ENCODE data around the gene SFTPB.
"Not testable (repeated sequence)": the region's sequence is repeated elsewhere in the genome, so short reads cannot be mapped to it uniquely, and the experiment has no call there.

The SFTPB gene

GRCh38 chr2:85678794-85679672 lies 11.0 kb upstream of the SFTPB start:
- H3K36me3 ChIP-seq (ENCODE audit: control insufficient read depth in 1 of 2, insufficient read depth in 2 of 2, low read length in 2 of 2): no peaks in the 10 kb centered on the region
- no peaks in the 10 kb centered on the region for H3K27me3 ChIP-seq (ENCODE audit: control insufficient read depth in 1 of 2, insufficient read depth in 2 of 2, low read length in 2 of 2)
- peaks cover 8 to 9% of the 10 kb centered on the region in 2 donors for H3K4me1 ChIP-seq (ENCODE audit: control insufficient read depth in 1 of 2, insufficient read depth in 2 of 2, low read length in 2 of 2)
- no peak overlapping the region for H3K9ac ChIP-seq (ENCODE audit: low read depth in 1 of 2, low read length in 2 of 2)
- H3K27ac ChIP-seq (ENCODE audit: low read depth, low read length): no peak overlapping the region
- H3K9me3 ChIP-seq (ENCODE audit: control insufficient read depth in 1 of 2, low read length in 2 of 2): no peaks in the 10 kb centered on the region
- peak overlapping the region in 1 of 2 donors; percentile 32 for H3K4me3 ChIP-seq (ENCODE audit: low read depth in 1 of 2, low read length in 2 of 2)

GRCh38 chr2:85678377-85678776 lies 10.4 kb upstream of the SFTPB start:
- no peak overlapping the region for H3K27ac ChIP-seq (ENCODE audit: low read depth, low read length)
- H3K36me3 ChIP-seq (ENCODE audit: control insufficient read depth in 1 of 2, insufficient read depth in 2 of 2, low read length in 2 of 2): no peaks in the 10 kb centered on the region
- no peak overlapping the region for H3K9ac ChIP-seq (ENCODE audit: low read depth in 1 of 2, low read length in 2 of 2)
- no peaks in the 10 kb centered on the region for H3K9me3 ChIP-seq (ENCODE audit: control insufficient read depth in 1 of 2, low read length in 2 of 2)
- H3K4me1 ChIP-seq (ENCODE audit: control insufficient read depth in 1 of 2, insufficient read depth in 2 of 2, low read length in 2 of 2): peaks cover 8 to 9% of the 10 kb centered on the region in 2 donors
- H3K27me3 ChIP-seq (ENCODE audit: control insufficient read depth in 1 of 2, insufficient read depth in 2 of 2, low read length in 2 of 2): no peaks in the 10 kb centered on the region
- H3K4me3 ChIP-seq (ENCODE audit: low read depth in 1 of 2, low read length in 2 of 2): no peak overlapping the region

- Histone ChIP-seq H3K4me1 (ENCODE audit: control insufficient read depth in 1 of 2, insufficient read depth in 2 of 2, low read length in 2 of 2) (peaks cover 8 to 9% of the 10 kb centered on the region in 2 donors), H3K36me3 (ENCODE audit: control insufficient read depth in 1 of 2, insufficient read depth in 2 of 2, low read length in 2 of 2) (no peaks in the 10 kb centered on the region), H3K27ac (ENCODE audit: low read depth, low read length) (no peak overlapping the region)
These were observed 8.0 kb upstream of the SFTPB start for GRCh38 chr2:85675866-85676548.

GRCh38 chr2:85675427-85675826 lies 7.4 kb upstream of the SFTPB start:
- Histone ChIP-seq H3K27ac (ENCODE audit: low read depth, low read length) (no peak overlapping the region), H3K36me3 (ENCODE audit: control insufficient read depth in 1 of 2, insufficient read depth in 2 of 2, low read length in 2 of 2) (no peaks in the 10 kb centered on the region), H3K4me1 (ENCODE audit: control insufficient read depth in 1 of 2, insufficient read depth in 2 of 2, low read length in 2 of 2) (peaks cover 8 to 9% of the 10 kb centered on the region in 2 donors), H3K9ac (ENCODE audit: low read depth in 1 of 2, low read length in 2 of 2) (no peak overlapping the region), H3K27me3 (ENCODE audit: control insufficient read depth in 1 of 2, insufficient read depth in 2 of 2, low read length in 2 of 2) (no peaks in the 10 kb centered on the region), H3K9me3 (ENCODE audit: control insufficient read depth in 1 of 2, low read length in 2 of 2) (no peaks in the 10 kb centered on the region), H3K4me3 (ENCODE audit: low read depth in 1 of 2, low read length in 2 of 2) (no peak overlapping the region)

More at GRCh38 chr2:85675866-85676548, 8.0 kb upstream of the SFTPB start:
- no peak overlapping the region for H3K9ac ChIP-seq (ENCODE audit: low read depth in 1 of 2, low read length in 2 of 2)
- H3K4me3 ChIP-seq (ENCODE audit: low read depth in 1 of 2, low read length in 2 of 2): no peak overlapping the region
- no peaks in the 10 kb centered on the region for H3K27me3 ChIP-seq (ENCODE audit: control insufficient read depth in 1 of 2, insufficient read depth in 2 of 2, low read length in 2 of 2)
- H3K9me3 ChIP-seq (ENCODE audit: control insufficient read depth in 1 of 2, low read length in 2 of 2): no peaks in the 10 kb centered on the region

GRCh38 chr2:85674417-85674816 lies 6.4 kb upstream of the SFTPB start:
- Histone ChIP-seq H3K36me3 (ENCODE audit: control insufficient read depth in 1 of 2, insufficient read depth in 2 of 2, low read length in 2 of 2) (no peaks in the 10 kb centered on the region), H3K4me3 (ENCODE audit: low read depth in 1 of 2, low read length in 2 of 2) (no peak overlapping the region), H3K4me1 (ENCODE audit: control insufficient read depth in 1 of 2, insufficient read depth in 2 of 2, low read length in 2 of 2) (peaks cover 8 to 9% of the 10 kb centered on the region in 2 donors), H3K9ac (ENCODE audit: low read depth in 1 of 2, low read length in 2 of 2) (no peak overlapping the region), H3K27me3 (ENCODE audit: control insufficient read depth in 1 of 2, insufficient read depth in 2 of 2, low read length in 2 of 2) (no peaks in the 10 kb centered on the region), H3K9me3 (ENCODE audit: control insufficient read depth in 1 of 2, low read length in 2 of 2) (no peaks in the 10 kb centered on the region), H3K27ac (ENCODE audit: low read depth, low read length) (no peak overlapping the region)

GRCh38 chr2:85673716-85674375 lies 5.8 kb upstream of the SFTPB start:
- Histone ChIP-seq H3K27me3 (ENCODE audit: control insufficient read depth in 1 of 2, insufficient read depth in 2 of 2, low read length in 2 of 2) (no peaks in the 10 kb centered on the region), H3K4me1 (ENCODE audit: control insufficient read depth in 1 of 2, insufficient read depth in 2 of 2, low read length in 2 of 2) (peaks cover 3 to 6% of the 10 kb centered on the region in 2 donors), H3K27ac (ENCODE audit: low read depth, low read length) (no peak overlapping the region), H3K9ac (ENCODE audit: low read depth in 1 of 2, low read length in 2 of 2) (no peak overlapping the region), H3K4me3 (ENCODE audit: low read depth in 1 of 2, low read length in 2 of 2) (no peak overlapping the region), H3K9me3 (ENCODE audit: control insufficient read depth in 1 of 2, low read length in 2 of 2) (no peaks in the 10 kb centered on the region), H3K36me3 (ENCODE audit: control insufficient read depth in 1 of 2, insufficient read depth in 2 of 2, low read length in 2 of 2) (no peaks in the 10 kb centered on the region)

GRCh38 chr2:85672456-85672855 lies 4.5 kb upstream of the SFTPB start:
- Histone ChIP-seq H3K9ac (ENCODE audit: low read depth in 1 of 2, low read length in 2 of 2) (no peak overlapping the region), H3K27ac (ENCODE audit: low read depth, low read length) (no peak overlapping the region), H3K9me3 (ENCODE audit: control insufficient read depth in 1 of 2, low read length in 2 of 2) (no peaks in the 10 kb centered on the region), H3K27me3 (ENCODE audit: control insufficient read depth in 1 of 2, insufficient read depth in 2 of 2, low read length in 2 of 2) (no peaks in the 10 kb centered on the region), H3K4me1 (ENCODE audit: control insufficient read depth in 1 of 2, insufficient read depth in 2 of 2, low read length in 2 of 2) (no peaks in the 10 kb centered on the region), H3K36me3 (ENCODE audit: control insufficient read depth in 1 of 2, insufficient read depth in 2 of 2, low read length in 2 of 2) (no peaks in the 10 kb centered on the region), H3K4me3 (ENCODE audit: low read depth in 1 of 2, low read length in 2 of 2) (no peak overlapping the region)

GRCh38 chr2:85670416-85670815 lies 2.4 kb upstream of the SFTPB start:
- not testable (repeated sequence) for H3K27ac ChIP-seq (ENCODE audit: low read depth, low read length); H3K27me3 ChIP-seq (ENCODE audit: control insufficient read depth in 1 of 2, insufficient read depth in 2 of 2, low read length in 2 of 2); H3K9me3 ChIP-seq (ENCODE audit: control insufficient read depth in 1 of 2, low read length in 2 of 2); H3K36me3 ChIP-seq (ENCODE audit: control insufficient read depth in 1 of 2, insufficient read depth in 2 of 2, low read length in 2 of 2); H3K9ac ChIP-seq (ENCODE audit: low read depth in 1 of 2, low read length in 2 of 2); H3K4me1 ChIP-seq (ENCODE audit: control insufficient read depth in 1 of 2, insufficient read depth in 2 of 2, low read length in 2 of 2); H3K4me3 ChIP-seq (ENCODE audit: low read depth in 1 of 2, low read length in 2 of 2)

GRCh38 chr2:85669549-85669948 lies 1.6 kb upstream of the SFTPB start:
- Histone ChIP-seq H3K9ac (ENCODE audit: low read depth in 1 of 2, low read length in 2 of 2) (no peak overlapping the region), H3K4me1 (ENCODE audit: control insufficient read depth in 1 of 2, insufficient read depth in 2 of 2, low read length in 2 of 2) (no peaks in the 10 kb centered on the region), H3K27ac (ENCODE audit: low read depth, low read length) (no peak overlapping the region), H3K9me3 (ENCODE audit: control insufficient read depth in 1 of 2, low read length in 2 of 2) (no peaks in the 10 kb centered on the region), H3K4me3 (ENCODE audit: low read depth in 1 of 2, low read length in 2 of 2) (no peak overlapping the region), H3K36me3 (ENCODE audit: control insufficient read depth in 1 of 2, insufficient read depth in 2 of 2, low read length in 2 of 2) (no peaks in the 10 kb centered on the region), H3K27me3 (ENCODE audit: control insufficient read depth in 1 of 2, insufficient read depth in 2 of 2, low read length in 2 of 2) (no peaks in the 10 kb centered on the region)

GRCh38 chr2:85668857-85669142 lies 801 bp upstream of the SFTPB start:
- Histone ChIP-seq H3K9ac (ENCODE audit: low read depth in 1 of 2, low read length in 2 of 2) (no peak overlapping the region), H3K4me3 (ENCODE audit: low read depth in 1 of 2, low read length in 2 of 2) (no peak overlapping the region), H3K36me3 (ENCODE audit: control insufficient read depth in 1 of 2, insufficient read depth in 2 of 2, low read length in 2 of 2) (no peaks in the 10 kb centered on the region)

More at GRCh38 chr2:85668857-85669142, 801 bp upstream of the SFTPB start:
- no peak overlapping the region for H3K27ac ChIP-seq (ENCODE audit: low read depth, low read length)
- no peaks in the 10 kb centered on the region for H3K9me3 ChIP-seq (ENCODE audit: control insufficient read depth in 1 of 2, low read length in 2 of 2)
- H3K4me1 ChIP-seq (ENCODE audit: control insufficient read depth in 1 of 2, insufficient read depth in 2 of 2, low read length in 2 of 2): no peaks in the 10 kb centered on the region
- no peaks in the 10 kb centered on the region for H3K27me3 ChIP-seq (ENCODE audit: control insufficient read depth in 1 of 2, insufficient read depth in 2 of 2, low read length in 2 of 2)
